ENCODE results near the gene SPECC1.

- TF ChIP-seq, protein P1, sequence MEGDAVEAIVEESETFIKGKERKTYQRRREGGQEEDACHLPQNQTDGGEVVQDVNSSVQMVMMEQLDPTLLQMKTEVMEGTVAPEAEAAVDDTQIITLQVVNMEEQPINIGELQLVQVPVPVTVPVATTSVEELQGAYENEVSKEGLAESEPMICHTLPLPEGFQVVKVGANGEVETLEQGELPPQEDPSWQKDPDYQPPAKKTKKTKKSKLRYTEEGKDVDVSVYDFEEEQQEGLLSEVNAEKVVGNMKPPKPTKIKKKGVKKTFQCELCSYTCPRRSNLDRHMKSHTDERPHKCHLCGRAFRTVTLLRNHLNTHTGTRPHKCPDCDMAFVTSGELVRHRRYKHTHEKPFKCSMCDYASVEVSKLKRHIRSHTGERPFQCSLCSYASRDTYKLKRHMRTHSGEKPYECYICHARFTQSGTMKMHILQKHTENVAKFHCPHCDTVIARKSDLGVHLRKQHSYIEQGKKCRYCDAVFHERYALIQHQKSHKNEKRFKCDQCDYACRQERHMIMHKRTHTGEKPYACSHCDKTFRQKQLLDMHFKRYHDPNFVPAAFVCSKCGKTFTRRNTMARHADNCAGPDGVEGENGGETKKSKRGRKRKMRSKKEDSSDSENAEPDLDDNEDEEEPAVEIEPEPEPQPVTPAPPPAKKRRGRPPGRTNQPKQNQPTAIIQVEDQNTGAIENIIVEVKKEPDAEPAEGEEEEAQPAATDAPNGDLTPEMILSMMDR (IDR thresholded peaks at IDR 0.05; ENCODE audit: insufficient read depth, low read length) = no peak
- no peak for TF ChIP-seq POLR2AphosphoS5 (IDR thresholded peaks at IDR 0.05; ENCODE audit: low read depth)
- TF ChIP-seq REST (IDR thresholded peaks at IDR 0.05; ENCODE audit: insufficient replicate concordance, low read depth) = no peak
- TF ChIP-seq GABPA (IDR thresholded peaks at IDR 0.05; ENCODE audit: low read depth) = no peak
- TF ChIP-seq SPI1 (IDR thresholded peaks at IDR 0.05; ENCODE audit: borderline replicate concordance, low read depth) = no peak
These were observed 17.8 kb upstream of the SPECC1 start for GRCh38 chr17:19991252-19991885.

All from HL-60 (cell line).